H9 (cell line): ENCODE measurements around the gene KLHL3. TPM values are rescaled to one million over a fixed set of nuclear protein-coding genes. Genes with fewer than 3 reads are reported as not detected.
A peak's percentile ranks its signal among the peaks of the same experiment; 100 is the strongest.

Experiments
- DNase-seq: peaks from one replicate; pipeline ENCODE4 v3.0.0-alpha.2; 2017
- H2AFZ ChIP-seq: one replicate; pipeline ENCODE4 v1.6.1; 2013; ENCODE audit warnings: mild to moderate bottlenecking, low read length, control low read depth, moderate library complexity
- H2AK5ac ChIP-seq: 2 replicates; pipeline ENCODE4 v1.6.1; 2013; ENCODE audit warnings: low read length, control low read depth, mixed read lengths; ENCODE audit not compliant: insufficient read length
- H2BK120ac ChIP-seq: one replicate; pipeline ENCODE4 v1.6.1; 2013; ENCODE audit warnings: low read depth, mild to moderate bottlenecking, low read length, control low read depth, inconsistent platforms; ENCODE audit not compliant: poor library complexity, severe bottlenecking
- H2BK12ac ChIP-seq: 2 replicates; pipeline ENCODE4 v1.6.1; 2013; ENCODE audit warnings: low read length, control low read depth, mixed read lengths, low read depth; ENCODE audit not compliant: insufficient read length
- H2BK15ac ChIP-seq: 2 replicates; pipeline ENCODE4 v1.6.1; 2013; ENCODE audit warnings: low read depth, low read length, control low read depth
- H2BK20ac ChIP-seq: one replicate; pipeline ENCODE4 v1.6.1; 2013; ENCODE audit warnings: low read depth, mild to moderate bottlenecking, low read length, control low read depth, inconsistent platforms; ENCODE audit not compliant: poor library complexity, severe bottlenecking
- H2BK5ac ChIP-seq: 2 replicates; pipeline ENCODE4 v1.6.1; 2013; ENCODE audit warnings: low read length, control low read depth, mixed read lengths; ENCODE audit not compliant: insufficient read length
- H3K14ac ChIP-seq: 2 replicates; pipeline ENCODE4 v1.6.1; 2013; ENCODE audit warnings: low read length, control low read depth; ENCODE audit not compliant: insufficient read depth
- H3K18ac ChIP-seq: 2 replicates; pipeline ENCODE4 v1.6.1; 2013; ENCODE audit warnings: low read depth, mild to moderate bottlenecking, mixed read lengths, low read length, control low read depth; ENCODE audit not compliant: insufficient read length
- H3K23ac ChIP-seq: 2 replicates; pipeline ENCODE4 v1.6.1; 2013; ENCODE audit warnings: low read length, control low read depth, mixed read lengths, low read depth; ENCODE audit not compliant: insufficient read length
- H3K23me2 ChIP-seq: 2 replicates; pipeline ENCODE4 v1.6.1; 2013; ENCODE audit warnings: low read depth, mild to moderate bottlenecking, mixed read lengths, low read length, control low read depth; ENCODE audit not compliant: insufficient read length, poor library complexity, severe bottlenecking
- H3K27ac ChIP-seq: 2 replicates; pipeline ENCODE4 v1.5.1; 2013; ENCODE audit warnings: low read length, control low read depth, mixed read lengths, low read depth; ENCODE audit not compliant: insufficient read length
- H3K27me3 ChIP-seq: 2 replicates; pipeline ENCODE4 v1.6.1; 2013; ENCODE audit warnings: low read length, control low read depth, inconsistent platforms; ENCODE audit not compliant: insufficient read depth
- H3K4ac ChIP-seq: 2 replicates; pipeline ENCODE4 v1.6.1; 2013; ENCODE audit warnings: low read depth, mild to moderate bottlenecking, control low read depth, inconsistent platforms, low read length, moderate library complexity
- H3K4me1 ChIP-seq: 2 replicates; pipeline ENCODE4 v1.6.1; 2013; ENCODE audit warnings: low read length, control low read depth, inconsistent platforms; ENCODE audit not compliant: insufficient read depth
- H3K4me2 ChIP-seq: 2 replicates; pipeline ENCODE4 v1.6.1; 2013; ENCODE audit warnings: low read length, control low read depth, mixed read lengths; ENCODE audit not compliant: insufficient read length, insufficient read depth
- H3K56ac ChIP-seq: 2 replicates; pipeline ENCODE4 v1.6.1; 2013; ENCODE audit warnings: low read depth, mild to moderate bottlenecking, mixed read lengths, low read length, control low read depth; ENCODE audit not compliant: insufficient read length
- H3K79me1 ChIP-seq: 2 replicates; pipeline ENCODE4 v1.6.1; 2013; ENCODE audit warnings: low read depth, mild to moderate bottlenecking, moderate library complexity, low read length, control low read depth, inconsistent platforms; ENCODE audit not compliant: insufficient read depth, poor library complexity, severe bottlenecking
- H3K79me2 ChIP-seq: 2 replicates; pipeline ENCODE4 v1.6.1; 2013; ENCODE audit warnings: low read length, control low read depth, inconsistent platforms; ENCODE audit not compliant: insufficient read depth
- H3K9ac ChIP-seq: 2 replicates; pipeline ENCODE4 v1.6.1; 2013; ENCODE audit warnings: low read length, control low read depth, mixed read lengths; ENCODE audit not compliant: insufficient read length; ENCODE audit errors: extremely low read depth
- H3K9me3 ChIP-seq: one replicate; pipeline ENCODE4 v1.6.1; 2013; ENCODE audit warnings: low read depth, low read length, inconsistent platforms; ENCODE audit not compliant: control insufficient read depth
- H3T11ph ChIP-seq: one replicate; pipeline ENCODE4 v1.6.1; 2013; ENCODE audit warnings: mild to moderate bottlenecking, low read length, control low read depth, inconsistent platforms
- H4K20me1 ChIP-seq: one replicate; pipeline ENCODE4 v1.6.1; 2013; ENCODE audit not compliant: control insufficient read depth, insufficient read length, insufficient read depth
- H4K5ac ChIP-seq: 2 replicates; pipeline ENCODE4 v1.6.1; 2013; ENCODE audit warnings: low read depth, mild to moderate bottlenecking, mixed read lengths, low read length, control low read depth; ENCODE audit not compliant: insufficient read length
- H4K8ac ChIP-seq: replicated peaks from 2 replicates; pipeline ENCODE4 v1.6.1; 2013; ENCODE audit warnings: low read length, control low read depth, mixed read lengths, low read depth; ENCODE audit not compliant: insufficient read length
- H4K91ac ChIP-seq: 2 replicates; pipeline ENCODE4 v1.6.1; 2013; ENCODE audit warnings: low read depth, mild to moderate bottlenecking, moderate library complexity, mixed read lengths, low read length, control low read depth; ENCODE audit not compliant: insufficient read length
- H3K27ac Mint-ChIP-seq, 3 experiments: 2 replicates in 2 of 3; 3 replicates in 1 of 3; pipeline ENCODE4 v1.8.0; 2020 to 2021; ENCODE audit warnings: mixed read lengths in 3 of 3, mild to moderate bottlenecking in 1 of 3, moderate library complexity in 1 of 3
- H3K27me3 Mint-ChIP-seq: 2 replicates; pipeline ENCODE4 v1.8.0; 2021; ENCODE audit warnings: low read depth, mild to moderate bottlenecking, moderate library complexity, mixed read lengths
- H3K36me3 Mint-ChIP-seq, 3 experiments: 2 replicates in 2 of 3; 3 replicates in 1 of 3; pipeline ENCODE4 v1.8.0; 2020 to 2021; ENCODE audit warnings: low read depth in 3 of 3, mixed read lengths in 3 of 3; ENCODE audit not compliant: insufficient read depth in 1 of 3
- H3K4me1 Mint-ChIP-seq, 2 experiments: 2 replicates each; pipeline ENCODE4 v1.8.0; 2020; ENCODE audit warnings: mixed read lengths in 2 of 2
- H3K4me3 Mint-ChIP-seq, 2 experiments: 2 replicates in 1 of 2; 3 replicates in 1 of 2; pipeline ENCODE4 v1.8.0; 2020 to 2021; ENCODE audit warnings: mild to moderate bottlenecking in 2 of 2, mixed read lengths in 2 of 2, moderate library complexity in 1 of 2
- H3K9me3 Mint-ChIP-seq, 2 experiments: 2 replicates in 1 of 2; 3 replicates in 1 of 2; pipeline ENCODE4 v1.8.0; 2020; ENCODE audit warnings: mild to moderate bottlenecking in 2 of 2, mixed read lengths in 2 of 2, moderate library complexity in 1 of 2
- WGBS: extraction: QIAGEN DNeasy Blood & Tissue Kit; methylation state at CpG from one replicate; pipeline ENCODE4 v1.1.7; 2013; ENCODE audit warnings: missing lambda C conversion rate, low lambda C conversion rate, mixed read lengths; ENCODE audit not compliant: insufficient read length; ENCODE audit errors: extremely low coverage; 5-methylcytosine and 5-hydroxymethylcytosine counted together
- total RNA-seq: library from RNA; stranded (reverse); gene quantifications from 2 replicates; pipeline ENCODE4 v1.2.1, GENCODE V29; 2021
- TF ChIP-seq, protein P1 (sequence below): fragments of 200-600 bp; sonication (generic); conservative IDR thresholded peaks from 3 replicates; pipeline ENCODE4 v1.8.0; 2021; ENCODE audit warnings: antibody characterized with exemption, mild to moderate bottlenecking

Gene KLHL3
- total RNA-seq, 1 experiment from 2014 or later = 12.8 TPM

DNA sequence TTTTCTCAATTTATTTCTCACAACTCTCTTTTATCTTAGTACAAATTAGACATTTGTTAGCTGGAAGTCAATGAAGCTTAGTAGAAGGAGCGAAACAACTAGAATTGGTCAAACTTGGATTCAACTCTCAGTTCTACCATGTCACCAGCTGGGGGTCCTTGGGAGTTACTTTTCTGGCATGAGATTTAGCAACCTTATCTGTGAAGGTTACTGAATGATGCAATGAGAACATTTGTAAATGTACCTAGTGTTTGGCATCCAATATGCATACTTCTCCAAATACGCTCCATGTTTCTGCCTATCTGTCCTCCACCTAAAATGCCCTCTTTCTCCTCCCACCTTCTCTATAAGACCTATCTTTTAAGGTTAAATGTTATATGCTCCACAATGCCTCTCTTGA is 12.0 kb upstream of the KLHL3 start:
- no CpG with 5 or more reads among the region's 2 CpGs for WGBS
- no peak overlapping the region for H3K14ac ChIP-seq
- H4K5ac ChIP-seq = no peak overlapping the region
- H3K23me2 ChIP-seq = no peaks in the 10 kb centered on the region
- H3K36me3 Mint-ChIP-seq = peaks cover 10 to 22% (median 21%) of the 10 kb centered on the region in 3 experiments; a peak in 6 of 7 replicates
- H3K27me3 ChIP-seq = no peaks in the 10 kb centered on the region
- H3K27me3 Mint-ChIP-seq = no peaks in the 10 kb centered on the region
- no peaks in the 10 kb centered on the region for H3K9me3 ChIP-seq
- no peak overlapping the region for H2BK12ac ChIP-seq
- DNase-seq = no peak
- H4K20me1 ChIP-seq = no peaks in the 10 kb centered on the region
- H3K4me2 ChIP-seq = no peak overlapping the region
- H2BK15ac ChIP-seq = no peak overlapping the region
- TF ChIP-seq, protein P1, sequence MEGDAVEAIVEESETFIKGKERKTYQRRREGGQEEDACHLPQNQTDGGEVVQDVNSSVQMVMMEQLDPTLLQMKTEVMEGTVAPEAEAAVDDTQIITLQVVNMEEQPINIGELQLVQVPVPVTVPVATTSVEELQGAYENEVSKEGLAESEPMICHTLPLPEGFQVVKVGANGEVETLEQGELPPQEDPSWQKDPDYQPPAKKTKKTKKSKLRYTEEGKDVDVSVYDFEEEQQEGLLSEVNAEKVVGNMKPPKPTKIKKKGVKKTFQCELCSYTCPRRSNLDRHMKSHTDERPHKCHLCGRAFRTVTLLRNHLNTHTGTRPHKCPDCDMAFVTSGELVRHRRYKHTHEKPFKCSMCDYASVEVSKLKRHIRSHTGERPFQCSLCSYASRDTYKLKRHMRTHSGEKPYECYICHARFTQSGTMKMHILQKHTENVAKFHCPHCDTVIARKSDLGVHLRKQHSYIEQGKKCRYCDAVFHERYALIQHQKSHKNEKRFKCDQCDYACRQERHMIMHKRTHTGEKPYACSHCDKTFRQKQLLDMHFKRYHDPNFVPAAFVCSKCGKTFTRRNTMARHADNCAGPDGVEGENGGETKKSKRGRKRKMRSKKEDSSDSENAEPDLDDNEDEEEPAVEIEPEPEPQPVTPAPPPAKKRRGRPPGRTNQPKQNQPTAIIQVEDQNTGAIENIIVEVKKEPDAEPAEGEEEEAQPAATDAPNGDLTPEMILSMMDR = 0 out of 3 replicates have a peak, but pooled peaks have one; percentile 15
- H3K4me1 Mint-ChIP-seq = peaks cover 14 to 21% of the 10 kb centered on the region in 2 experiments
- no peak overlapping the region for H2AFZ ChIP-seq
- H3K79me2 ChIP-seq = peaks cover 16% of the 10 kb centered on the region; the same call in 1 of the 2 replicates
- no peak overlapping the region for H4K91ac ChIP-seq
- H3K27ac ChIP-seq = no peak overlapping the region
- H3T11ph ChIP-seq = no peak overlapping the region
- H4K8ac ChIP-seq = no peak overlapping the region
- H2BK5ac ChIP-seq = no peak overlapping the region
- H2AK5ac ChIP-seq = no peak overlapping the region
- no peaks in the 10 kb centered on the region; the same call in 1 of the 2 replicates for H3K4me1 ChIP-seq
- no peak overlapping the region for H3K4ac ChIP-seq
- H2BK20ac ChIP-seq = no peak overlapping the region
- no peak overlapping the region for H3K4me3 Mint-ChIP-seq
- no peak overlapping the region for H3K18ac ChIP-seq
- no peak overlapping the region for H3K56ac ChIP-seq
- H3K23ac ChIP-seq = no peak overlapping the region
- no peak overlapping the region for H3K27ac Mint-ChIP-seq
- H2BK120ac ChIP-seq = no peak overlapping the region
- H3K9me3 Mint-ChIP-seq = no peaks in the 10 kb centered on the region; a peak in 1 of 5 replicates
- H3K9ac ChIP-seq = no peak overlapping the region
- no peaks in the 10 kb centered on the region for H3K79me1 ChIP-seq
